ENCODE measurements around the gene ZNF674. TPM values are rescaled to one million over a fixed set of nuclear protein-coding genes. Genes with fewer than 3 reads are reported as not detected.

Gene ZNF674
- total and polyA plus RNA-seq, 8 donors, result 4.1 to 10.8 (median 7.2) TPM

GRCh38 chrX:46574774-46575381 is 29.7 kb upstream of the ZNF674 start:
- peak overlapping the region; percentile 21 to 54 for H3K4me3 ChIP-seq
- intact Hi-C loops (cut with DNase I), result no loop called here
- peaks cover 0 to 28% of the 10 kb centered on the region in 2 donors for H3K4me1 ChIP-seq
- H3K36me3 ChIP-seq, result no peaks in the 10 kb centered on the region
- no peak overlapping the region for H3K27ac ChIP-seq
- ATAC-seq (peak; percentile 27), DNase-seq (peak in 2 of 4 donors; percentile 37 to 85)
- TF ChIP-seq CTCF (IDR thresholded peaks at IDR 0.05), result no peak
- H3K27me3 ChIP-seq, result peaks cover 0 to 10% of the 10 kb centered on the region in 2 donors
- no peaks in the 10 kb centered on the region for H3K9me3 ChIP-seq

DNA sequence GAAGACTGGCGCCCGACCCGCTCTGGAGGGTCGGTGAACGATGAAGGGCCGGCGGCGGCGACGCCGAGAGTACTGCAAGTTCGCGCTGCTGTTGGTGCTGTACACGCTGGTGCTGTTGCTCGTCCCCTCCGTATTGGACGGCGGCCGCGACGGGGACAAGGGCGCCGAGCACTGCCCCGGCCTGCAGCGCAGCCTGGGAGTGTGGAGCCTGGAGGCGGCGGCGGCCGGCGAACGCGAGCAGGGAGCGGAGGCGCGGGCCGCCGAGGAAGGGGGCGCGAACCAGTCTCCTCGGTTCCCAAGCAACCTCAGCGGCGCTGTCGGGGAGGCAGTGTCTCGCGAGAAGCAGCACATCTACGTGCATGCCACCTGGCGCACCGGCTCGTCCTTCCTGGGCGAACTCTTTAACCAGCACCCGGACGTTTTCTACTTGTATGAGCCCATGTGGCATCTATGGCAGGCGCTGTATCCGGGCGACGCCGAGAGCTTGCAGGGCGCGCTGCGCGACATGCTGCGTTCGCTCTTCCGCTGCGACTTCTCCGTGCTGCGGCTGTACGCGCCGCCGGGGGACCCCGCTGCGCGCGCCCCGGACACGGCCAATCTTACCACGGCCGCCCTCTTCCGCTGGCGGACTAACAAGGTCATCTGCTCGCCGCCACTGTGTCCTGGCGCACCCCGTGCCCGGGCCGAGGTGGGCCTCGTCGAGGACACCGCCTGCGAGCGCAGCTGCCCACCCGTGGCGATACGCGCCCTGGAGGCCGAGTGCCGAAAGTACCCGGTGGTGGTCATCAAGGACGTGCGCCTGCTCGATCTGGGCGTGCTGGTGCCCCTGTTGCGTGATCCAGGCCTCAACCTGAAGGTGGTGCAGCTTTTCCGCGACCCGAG is 28.9 kb upstream of the ZNF674 start:
- Histone ChIP-seq H3K4me1 (peaks cover 0 to 28% of the 10 kb centered on the region in 2 donors), H3K27me3 (peaks cover 0 to 10% of the 10 kb centered on the region in 2 donors), H3K27ac (peak overlapping the region; percentile 33 to 60), H3K4me3 (peak overlapping the region; percentile 21 to 54), H3K9me3 (no peaks in the 10 kb centered on the region), H3K36me3 (no peaks in the 10 kb centered on the region)
- DNase-seq (peak in 3 of 4 donors; percentile 18 to 82 (median 65)), ATAC-seq (peak; percentile 60)
- intact Hi-C loops (cut with DNase I), result no loop called here
- TF ChIP-seq CTCF (IDR thresholded peaks at IDR 0.05), result no peak

- intact Hi-C loops (cut with DNase I), result no loop called here
- H3K27me3 ChIP-seq, result peaks cover 0 to 10% of the 10 kb centered on the region in 2 donors
- no peaks in the 10 kb centered on the region for H3K9me3 ChIP-seq
- H3K4me3 ChIP-seq, result peak within 1 kb of the TSS; percentile 21 to 54
- ATAC-seq, result peak; percentile 86
- H3K27ac ChIP-seq, result peak within 1 kb of the TSS; percentile 33 to 60
- no peaks in the 10 kb centered on the region for H3K36me3 ChIP-seq
- H3K4me1 ChIP-seq, result peaks cover 0 to 28% of the 10 kb centered on the region in 2 donors
- peak; percentile 24 to 90 (median 60) for DNase-seq
- no peak for TF ChIP-seq CTCF (IDR thresholded peaks at IDR 0.05)
Measured at GRCh38 chrX:46573331-46573891, 28.2 kb upstream of the ZNF674 start, which contains the start of gene CHST7. Gene CHST7, plus strand, starts transcription at chrX:46573765. Its CDS starts 167 bp downstream, at chrX:46573932.

GRCh38 chrX:46572340-46572936 is 27.2 kb upstream of the ZNF674 start:
- H3K27me3 ChIP-seq, result peaks cover 0 to 10% of the 10 kb centered on the region in 2 donors
- intact Hi-C loops (cut with DNase I), result no loop called here
- H3K36me3 ChIP-seq, result no peaks in the 10 kb centered on the region
- no peak for ATAC-seq
- TF ChIP-seq CTCF (IDR thresholded peaks at IDR 0.05), result no peak
- H3K9me3 ChIP-seq, result no peaks in the 10 kb centered on the region
- DNase-seq, result no peak
- no peak overlapping the region for H3K27ac ChIP-seq
- peaks cover 0 to 27% of the 10 kb centered on the region in 2 donors for H3K4me1 ChIP-seq
- H3K4me3 ChIP-seq, result no peak overlapping the region
